Measurements from ENCODE around the gene TPPP2. TPM values are rescaled to one million over a fixed set of nuclear protein-coding genes. Genes with fewer than 3 reads are reported as not detected.

Gene TPPP2
- polyA plus RNA-seq, 1 of the 3 experiments (the other 2 are of a cell fraction), result not detected

DNA sequence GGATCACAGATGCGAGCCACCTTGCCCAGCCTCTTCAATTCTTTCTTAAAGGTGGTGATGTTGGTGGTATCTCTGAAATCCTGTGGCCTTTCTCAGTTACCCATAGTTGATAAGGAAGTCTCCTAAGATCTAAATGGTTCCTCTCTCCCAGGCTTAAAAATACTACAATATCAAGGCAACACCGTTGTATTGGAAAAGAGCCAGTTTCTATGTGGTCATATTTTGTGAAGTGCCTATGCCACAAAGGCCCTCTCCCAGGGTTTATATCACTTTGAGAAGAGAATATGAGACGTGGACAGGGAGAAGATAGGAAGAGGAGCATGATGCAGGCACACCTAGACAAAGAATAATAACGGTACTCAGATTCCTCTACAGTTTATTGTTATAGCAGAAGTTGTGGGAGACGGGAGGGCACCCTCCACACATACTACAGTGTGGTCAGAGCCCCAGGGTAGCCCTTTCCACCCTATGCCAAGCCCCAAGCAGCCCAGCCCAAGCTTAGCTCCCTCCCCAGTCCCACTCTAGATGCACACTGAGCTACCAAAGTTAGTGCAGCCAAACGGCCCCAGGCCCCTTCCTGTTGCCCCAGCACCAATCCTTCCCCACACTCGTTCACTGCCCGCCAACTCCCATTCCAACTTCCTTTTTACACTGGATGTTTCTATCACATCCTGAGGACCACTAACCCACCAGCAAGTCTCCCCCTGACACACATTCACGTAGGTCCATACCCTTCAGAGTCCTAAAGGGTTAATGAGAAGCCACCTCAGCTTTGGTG, 13.4 kb upstream of the TPPP2 start:
- no peaks in the 10 kb centered on the region for H3F3A ChIP-seq (replicated peaks; ENCODE audit: insufficient read depth)
- H3K36me3 ChIP-seq (replicated peaks in 1 of 2; ENCODE audit: control insufficient read depth in 1 of 2, insufficient read depth in 2 of 2, low read length in 1 of 2), result no peaks in the 10 kb centered on the region
- CTCF ChIA-PET, result interaction anchor here (0.8 to 18.2 kb wide), 11 partner anchors 9 to 119 kb away, joined by 3 to 555 read pairs (median 43); partner anchors contain the start of genes ARHGEF40, RNASE13, RNASE7 and TMEM253
- no peaks in the 10 kb centered on the region; a peak in 1 of 4 replicates for H3K4me1 ChIP-seq (ENCODE audit: control insufficient read depth in 1 of 2, insufficient read depth in 2 of 2, low read depth in 1 of 2, low read length in 1 of 2)
- peaks cover 10% of the 10 kb centered on the region for H3K27me3 ChIP-seq (ENCODE audit: insufficient read depth)
- H4K20me1 ChIP-seq (ENCODE audit: insufficient read depth), result no peaks in the 10 kb centered on the region
- H2AFZ ChIP-seq (ENCODE audit: low read depth), result no peak overlapping the region
- POLR2A ChIA-PET, result interaction anchor here (0.6 to 2.1 kb wide), 3 partner anchors 7 to 88 kb away, joined by 3 to 11 read pairs (median 4); partner anchors contain the start of gene NDRG2
- 71% methylated on average over 9 of the region's 9 CpGs for WGBS (ENCODE audit: low lambda C conversion rate)
- DNase-seq, result no peak
- no peaks in the 10 kb centered on the region for H3K79me2 ChIP-seq (ENCODE audit: insufficient read depth)
- no peaks in the 10 kb centered on the region for H3K9me3 ChIP-seq
- no peak overlapping the region for H3K27ac ChIP-seq (ENCODE audit: low read depth in 2 of 2, low read length in 1 of 2)
- H3K9me2 ChIP-seq, result no peaks in the 10 kb centered on the region
- no peak for TF ChIP-seq SIN3A (IDR thresholded peaks at IDR 0.05; ENCODE audit: borderline replicate concordance, low read depth, low read length)
- TF ChIP-seq, protein P1, sequence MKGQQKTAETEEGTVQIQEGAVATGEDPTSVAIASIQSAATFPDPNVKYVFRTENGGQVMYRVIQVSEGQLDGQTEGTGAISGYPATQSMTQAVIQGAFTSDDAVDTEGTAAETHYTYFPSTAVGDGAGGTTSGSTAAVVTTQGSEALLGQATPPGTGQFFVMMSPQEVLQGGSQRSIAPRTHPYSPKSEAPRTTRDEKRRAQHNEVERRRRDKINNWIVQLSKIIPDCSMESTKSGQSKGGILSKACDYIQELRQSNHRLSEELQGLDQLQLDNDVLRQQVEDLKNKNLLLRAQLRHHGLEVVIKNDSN (IDR thresholded peaks at IDR 0.05; ENCODE audit: borderline replicate concordance, low read depth), result no peak
- TF ChIP-seq GATA2 (CRISPR knock-in tag; IDR thresholded peaks at IDR 0.05), result no peak
- TF ChIP-seq, protein P2, sequence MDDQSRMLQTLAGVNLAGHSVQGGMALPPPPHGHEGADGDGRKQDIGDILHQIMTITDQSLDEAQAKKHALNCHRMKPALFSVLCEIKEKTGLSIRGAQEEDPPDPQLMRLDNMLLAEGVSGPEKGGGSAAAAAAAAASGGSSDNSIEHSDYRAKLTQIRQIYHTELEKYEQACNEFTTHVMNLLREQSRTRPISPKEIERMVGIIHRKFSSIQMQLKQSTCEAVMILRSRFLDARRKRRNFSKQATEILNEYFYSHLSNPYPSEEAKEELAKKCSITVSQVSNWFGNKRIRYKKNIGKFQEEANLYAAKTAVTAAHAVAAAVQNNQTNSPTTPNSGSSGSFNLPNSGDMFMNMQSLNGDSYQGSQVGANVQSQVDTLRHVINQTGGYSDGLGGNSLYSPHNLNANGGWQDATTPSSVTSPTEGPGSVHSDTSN (IDR thresholded peaks at IDR 0.05), result no peak
- no peak for TF ChIP-seq RCOR1 (IDR thresholded peaks at IDR 0.05; ENCODE audit: low read length)
- TF ChIP-seq, protein P3, sequence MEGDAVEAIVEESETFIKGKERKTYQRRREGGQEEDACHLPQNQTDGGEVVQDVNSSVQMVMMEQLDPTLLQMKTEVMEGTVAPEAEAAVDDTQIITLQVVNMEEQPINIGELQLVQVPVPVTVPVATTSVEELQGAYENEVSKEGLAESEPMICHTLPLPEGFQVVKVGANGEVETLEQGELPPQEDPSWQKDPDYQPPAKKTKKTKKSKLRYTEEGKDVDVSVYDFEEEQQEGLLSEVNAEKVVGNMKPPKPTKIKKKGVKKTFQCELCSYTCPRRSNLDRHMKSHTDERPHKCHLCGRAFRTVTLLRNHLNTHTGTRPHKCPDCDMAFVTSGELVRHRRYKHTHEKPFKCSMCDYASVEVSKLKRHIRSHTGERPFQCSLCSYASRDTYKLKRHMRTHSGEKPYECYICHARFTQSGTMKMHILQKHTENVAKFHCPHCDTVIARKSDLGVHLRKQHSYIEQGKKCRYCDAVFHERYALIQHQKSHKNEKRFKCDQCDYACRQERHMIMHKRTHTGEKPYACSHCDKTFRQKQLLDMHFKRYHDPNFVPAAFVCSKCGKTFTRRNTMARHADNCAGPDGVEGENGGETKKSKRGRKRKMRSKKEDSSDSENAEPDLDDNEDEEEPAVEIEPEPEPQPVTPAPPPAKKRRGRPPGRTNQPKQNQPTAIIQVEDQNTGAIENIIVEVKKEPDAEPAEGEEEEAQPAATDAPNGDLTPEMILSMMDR (IDR thresholded peaks at IDR 0.05), result no peak
- TF ChIP-seq, protein P4, sequence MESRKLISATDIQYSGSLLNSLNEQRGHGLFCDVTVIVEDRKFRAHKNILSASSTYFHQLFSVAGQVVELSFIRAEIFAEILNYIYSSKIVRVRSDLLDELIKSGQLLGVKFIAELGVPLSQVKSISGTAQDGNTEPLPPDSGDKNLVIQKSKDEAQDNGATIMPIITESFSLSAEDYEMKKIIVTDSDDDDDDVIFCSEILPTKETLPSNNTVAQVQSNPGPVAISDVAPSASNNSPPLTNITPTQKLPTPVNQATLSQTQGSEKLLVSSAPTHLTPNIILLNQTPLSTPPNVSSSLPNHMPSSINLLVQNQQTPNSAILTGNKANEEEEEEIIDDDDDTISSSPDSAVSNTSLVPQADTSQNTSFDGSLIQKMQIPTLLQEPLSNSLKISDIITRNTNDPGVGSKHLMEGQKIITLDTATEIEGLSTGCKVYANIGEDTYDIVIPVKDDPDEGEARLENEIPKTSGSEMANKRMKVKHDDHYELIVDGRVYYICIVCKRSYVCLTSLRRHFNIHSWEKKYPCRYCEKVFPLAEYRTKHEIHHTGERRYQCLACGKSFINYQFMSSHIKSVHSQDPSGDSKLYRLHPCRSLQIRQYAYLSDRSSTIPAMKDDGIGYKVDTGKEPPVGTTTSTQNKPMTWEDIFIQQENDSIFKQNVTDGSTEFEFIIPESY (IDR thresholded peaks at IDR 0.05; ENCODE audit: borderline replicate concordance, low read depth), result no peak
- TF ChIP-seq TCF12 (IDR thresholded peaks at IDR 0.05), result no peak
- TF ChIP-seq, protein P5, sequence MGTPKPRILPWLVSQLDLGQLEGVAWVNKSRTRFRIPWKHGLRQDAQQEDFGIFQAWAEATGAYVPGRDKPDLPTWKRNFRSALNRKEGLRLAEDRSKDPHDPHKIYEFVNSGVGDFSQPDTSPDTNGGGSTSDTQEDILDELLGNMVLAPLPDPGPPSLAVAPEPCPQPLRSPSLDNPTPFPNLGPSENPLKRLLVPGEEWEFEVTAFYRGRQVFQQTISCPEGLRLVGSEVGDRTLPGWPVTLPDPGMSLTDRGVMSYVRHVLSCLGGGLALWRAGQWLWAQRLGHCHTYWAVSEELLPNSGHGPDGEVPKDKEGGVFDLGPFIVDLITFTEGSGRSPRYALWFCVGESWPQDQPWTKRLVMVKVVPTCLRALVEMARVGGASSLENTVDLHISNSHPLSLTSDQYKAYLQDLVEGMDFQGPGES (IDR thresholded peaks at IDR 0.05; ENCODE audit: low read depth, low read length), result no peak
- TF ChIP-seq TAF1 (IDR thresholded peaks at IDR 0.05; ENCODE audit: borderline replicate concordance, low read depth, low read length), result no peak
- TF ChIP-seq EZH2phosphoT487 (IDR thresholded peaks at IDR 0.05; ENCODE audit: borderline replicate concordance, low read depth), result no peak
- TF ChIP-seq ELF1 (IDR thresholded peaks at IDR 0.05), result no peak
- no peak for TF ChIP-seq NFIC (IDR thresholded peaks at IDR 0.05; ENCODE audit: borderline replicate concordance)
- TF ChIP-seq POLR2AphosphoS5 (IDR thresholded peaks at IDR 0.05; ENCODE audit: low read depth, low read length), result no peak
- TF ChIP-seq, protein P6, sequence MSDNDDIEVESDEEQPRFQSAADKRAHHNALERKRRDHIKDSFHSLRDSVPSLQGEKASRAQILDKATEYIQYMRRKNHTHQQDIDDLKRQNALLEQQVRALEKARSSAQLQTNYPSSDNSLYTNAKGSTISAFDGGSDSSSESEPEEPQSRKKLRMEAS (IDR thresholded peaks at IDR 0.05; ENCODE audit: low read depth), result no peak
- no peak for TF ChIP-seq MXI1 (IDR thresholded peaks at IDR 0.05; ENCODE audit: low read depth, low read length)
- H3K4me2 ChIP-seq, result no peak overlapping the region
- no peak overlapping the region for H3K4me3 ChIP-seq (ENCODE audit: low read depth in 2 of 2, low read length in 1 of 2)
- no peak overlapping the region for H3K9ac ChIP-seq
